Measurements from ENCODE around the gene NMNAT2.
"Not testable (repeated sequence)": the region's sequence is repeated elsewhere in the genome, so short reads cannot be mapped to it uniquely, and the experiment has no call there.

Gene NMNAT2

DNA sequence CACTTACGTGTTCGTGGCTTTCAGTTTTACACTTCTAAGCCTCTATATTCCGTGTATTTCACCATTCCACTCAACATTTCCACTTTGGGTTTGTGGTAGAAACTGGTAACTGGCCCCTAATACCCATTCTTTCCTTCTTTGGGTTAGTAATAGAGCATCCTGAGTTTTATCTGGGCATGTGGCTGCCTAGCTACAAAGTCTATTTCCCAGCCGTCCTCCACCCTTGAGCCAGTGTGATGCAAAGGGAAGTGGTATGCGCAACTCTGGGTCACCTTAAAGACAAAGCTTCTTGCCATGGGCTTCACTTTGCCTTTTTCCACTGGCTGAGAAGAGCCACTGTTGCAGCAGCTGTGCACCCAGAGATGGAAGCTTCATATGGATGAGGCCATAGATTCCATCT lies 158.3 kb downstream of the NMNAT2 start:
- DNase-seq (ENCODE audit: low read depth): no peak

GRCh38 chr1:183255073-183255472 lies 163.1 kb downstream of the NMNAT2 start:
- no peak for DNase-seq (ENCODE audit: low read depth)

DNA sequence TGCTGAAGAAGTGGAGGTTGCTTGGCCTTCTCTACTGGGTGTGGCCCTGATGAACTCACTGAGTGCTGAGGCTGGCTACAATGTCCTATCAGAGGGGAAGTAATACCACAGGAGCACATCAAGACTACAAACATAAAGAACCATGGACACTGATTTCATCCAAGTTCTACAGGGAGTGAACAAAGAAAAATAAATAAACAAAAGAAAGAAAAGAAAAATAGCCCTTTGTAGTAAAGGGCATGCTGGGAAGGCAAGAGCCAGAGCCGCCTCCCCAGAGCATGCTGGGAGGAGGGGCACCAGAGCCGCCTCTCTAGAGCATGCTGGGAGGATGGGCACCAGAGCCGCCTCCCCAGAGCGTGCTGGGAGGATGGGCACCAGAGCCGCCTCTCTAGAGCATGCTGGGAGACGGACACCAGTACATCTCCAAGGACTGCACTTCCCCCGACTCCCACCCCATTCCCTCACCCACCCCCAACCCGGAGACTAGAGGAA lies 166.2 kb downstream of the NMNAT2 start:
- no peak for DNase-seq (ENCODE audit: low read depth)

DNA sequence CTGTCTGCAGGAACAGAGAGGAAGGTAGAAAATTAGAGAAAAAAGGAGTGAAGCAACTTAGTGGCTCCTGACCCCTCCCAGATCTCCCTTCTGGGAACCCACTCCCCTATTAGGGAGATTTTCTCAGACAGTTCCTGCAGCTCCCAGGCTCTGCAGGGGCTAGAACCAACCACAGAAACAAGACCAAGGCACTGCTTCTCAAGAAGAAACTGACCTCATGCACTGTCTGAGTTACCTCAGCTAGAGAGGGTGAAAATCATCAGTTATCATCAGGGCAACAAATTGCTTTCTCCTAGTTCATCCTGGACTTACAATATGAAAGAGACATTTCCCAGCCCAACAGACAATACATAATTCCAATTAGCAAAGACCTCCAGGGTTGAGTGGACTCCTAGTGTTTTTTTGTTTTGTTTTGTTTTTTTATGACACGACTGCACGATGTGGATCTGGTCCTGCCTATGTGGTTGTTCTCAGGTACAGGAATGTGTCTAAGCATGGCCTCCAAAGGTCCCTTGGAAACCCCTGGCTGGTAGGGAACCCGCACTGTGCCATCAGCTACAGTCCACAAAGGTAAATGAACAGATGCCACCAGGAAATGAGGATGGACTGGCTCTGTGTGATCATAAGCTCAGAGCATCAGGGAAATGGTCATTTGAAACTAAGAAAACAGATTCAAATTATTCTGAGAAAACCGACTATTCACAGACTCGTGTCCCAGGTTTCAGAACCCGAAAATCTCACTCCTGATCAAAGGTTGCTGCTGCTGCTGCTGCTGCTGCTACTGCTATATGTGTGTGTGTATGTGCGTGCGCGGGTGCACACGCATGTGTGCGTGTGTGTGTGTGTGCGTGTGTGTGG lies 166.8 kb downstream of the NMNAT2 start:
- DNase-seq (ENCODE audit: low read depth): no peak

GRCh38 chr1:183249941-183250452 lies 168.2 kb downstream of the NMNAT2 start:
- no peak for DNase-seq (ENCODE audit: low read depth)

GRCh38 chr1:183248989-183249691 lies 169.0 kb downstream of the NMNAT2 start:
- DNase-seq (ENCODE audit: low read depth): no peak

DNA sequence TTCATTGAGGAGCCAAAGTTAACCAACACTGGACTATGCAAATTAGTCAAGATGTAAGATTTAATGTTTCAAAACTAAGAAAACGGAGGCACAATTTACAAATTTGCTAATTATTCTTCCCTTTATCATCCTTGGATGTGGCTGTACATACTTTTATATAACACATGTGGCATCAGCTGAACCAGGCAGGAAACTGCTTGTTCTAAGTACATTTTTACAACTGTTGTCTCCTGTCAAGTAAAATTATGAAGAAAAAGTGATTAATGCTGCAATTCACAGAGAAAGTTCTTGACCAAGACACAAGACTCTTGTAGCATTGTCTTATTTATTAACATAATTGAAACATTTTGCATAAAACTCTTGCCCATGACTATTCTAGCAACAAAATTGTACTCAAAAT lies 170.2 kb downstream of the NMNAT2 start:
- no peak for DNase-seq (ENCODE audit: low read depth)

- no peak for DNase-seq (ENCODE audit: low read depth)
Measured at GRCh38 chr1:183247484-183247883, 170.7 kb downstream of the NMNAT2 start.

DNA sequence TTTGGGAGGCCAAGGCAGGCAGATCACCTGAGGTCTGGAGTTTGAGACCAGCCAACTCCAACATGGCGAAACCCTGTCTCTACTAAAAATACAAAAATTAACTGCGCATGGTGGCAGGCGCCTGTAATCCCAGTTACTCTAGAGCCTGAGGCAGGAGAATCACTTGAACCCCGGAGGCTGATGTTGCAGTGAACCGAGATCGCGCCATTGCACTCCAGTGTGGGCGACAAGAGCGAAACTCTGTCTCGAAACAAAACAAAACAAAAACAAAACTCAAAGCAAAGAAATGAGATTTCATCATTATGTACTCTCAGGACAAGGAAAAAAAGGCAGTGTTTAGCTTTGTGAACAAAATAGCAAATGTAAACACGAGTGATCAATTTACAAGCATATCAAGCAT lies 171.1 kb downstream of the NMNAT2 start:
- no peak for DNase-seq (ENCODE audit: low read depth)

GRCh38 chr1:183246436-183246835 lies 171.7 kb downstream of the NMNAT2 start:
- DNase-seq (ENCODE audit: low read depth): no peak

DNA sequence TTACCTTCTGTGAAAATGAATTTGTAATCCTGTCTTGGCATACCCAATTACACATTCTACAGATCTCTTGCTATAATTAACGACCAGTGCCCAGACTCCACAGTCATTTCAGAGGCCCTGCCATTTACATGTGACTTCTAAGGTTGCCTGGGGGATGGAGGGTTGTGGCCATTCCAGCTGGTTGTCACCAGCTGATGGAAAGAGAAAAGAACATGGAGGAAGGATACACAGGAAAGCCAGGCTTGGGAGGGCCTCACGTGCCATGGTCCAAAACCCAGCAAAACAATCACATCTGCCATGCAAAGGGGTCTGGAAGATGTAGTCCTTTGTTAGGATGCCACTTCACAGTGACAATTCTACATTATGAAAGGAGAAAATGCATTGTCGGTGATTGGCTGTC lies 172.8 kb downstream of the NMNAT2 start:
- DNase-seq (ENCODE audit: low read depth): no peak

DNA sequence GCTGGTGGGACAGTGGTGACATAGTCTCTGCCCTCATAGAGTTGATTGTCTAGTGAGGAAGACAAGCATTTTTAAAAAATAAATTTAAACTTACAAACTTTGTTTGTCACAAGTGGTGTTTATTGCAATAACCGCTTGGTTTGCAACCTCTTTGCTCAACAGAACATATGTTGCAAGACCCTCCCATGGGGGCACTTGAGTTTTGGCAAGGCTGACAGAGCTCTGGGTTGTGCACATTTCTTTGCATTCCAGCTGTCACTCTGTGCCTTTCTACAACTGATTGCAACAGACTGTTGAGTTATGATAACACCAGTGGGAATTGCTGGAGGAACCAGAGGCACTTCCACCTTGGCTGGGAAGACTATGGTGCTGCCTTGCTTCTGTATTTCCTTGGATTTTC lies 173.7 kb downstream of the NMNAT2 start:
- DNase-seq (ENCODE audit: low read depth): no peak

GRCh38 chr1:183243161-183244050 lies 174.8 kb downstream of the NMNAT2 start:
- no peak for DNase-seq (ENCODE audit: low read depth)

GRCh38 chr1:183242556-183242955 lies 175.6 kb downstream of the NMNAT2 start:
- no peak for DNase-seq (ENCODE audit: low read depth)

- DNase-seq (ENCODE audit: low read depth): no peak
Measured at GRCh38 chr1:183241471-183241870, 176.7 kb downstream of the NMNAT2 start.

- DNase-seq (ENCODE audit: low read depth): not testable (repeated sequence)
Measured at GRCh38 chr1:183240853-183241252, 177.3 kb downstream of the NMNAT2 start.

DNA sequence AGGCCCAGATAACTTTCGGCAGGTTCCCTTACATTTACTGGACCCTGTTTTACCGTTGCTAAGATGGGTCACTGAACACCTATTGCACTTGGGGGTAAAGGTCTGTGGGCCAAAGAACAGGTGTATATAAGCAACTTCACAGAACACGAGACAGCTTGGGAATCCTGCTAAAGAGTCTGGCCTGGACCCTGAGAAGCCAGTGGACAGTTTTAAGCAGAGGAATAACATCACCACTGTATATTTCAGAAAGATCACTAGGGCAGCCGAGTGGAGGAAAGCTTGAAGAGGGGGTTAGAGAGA lies 177.7 kb downstream of the NMNAT2 start:
- no peak for DNase-seq (ENCODE audit: low read depth)

GRCh38 chr1:183239793-183240525 lies 178.2 kb downstream of the NMNAT2 start:
- DNase-seq (ENCODE audit: low read depth): no peak

GRCh38 chr1:183239220-183239742 lies 178.9 kb downstream of the NMNAT2 start:
- DNase-seq (ENCODE audit: low read depth): no peak

DNA sequence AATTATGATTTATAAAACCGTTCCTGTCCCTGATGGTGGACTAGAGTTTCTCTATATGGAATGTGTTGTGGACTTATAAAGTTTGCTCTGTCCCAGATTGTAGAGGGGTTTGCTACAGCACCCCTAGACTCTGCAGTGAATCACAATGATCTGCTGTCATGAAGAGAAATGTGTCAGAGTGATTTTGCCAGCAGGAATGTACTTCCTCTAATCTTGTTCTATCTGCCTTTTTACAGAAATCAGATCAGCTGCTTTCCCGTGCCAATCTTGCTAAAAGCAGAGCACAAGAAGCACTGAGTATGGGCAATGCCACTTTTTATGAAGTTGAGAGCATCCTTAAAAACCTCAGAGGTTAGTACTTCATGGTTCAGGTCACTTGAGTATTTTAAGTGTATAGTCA lies 180.1 kb downstream of the NMNAT2 start:
- no peak for DNase-seq (ENCODE audit: low read depth)

GRCh38 chr1:183237046-183237445 lies 181.1 kb downstream of the NMNAT2 start:
- no peak for DNase-seq (ENCODE audit: low read depth)

All from stimulated activated CD8-positive, alpha-beta memory T cell treated with anti-CD3 and anti-CD28 coated beads, Interleukin-15, amount 100 ng/mL, for 1 hour (primary cell).